Measurements from ENCODE around the gene ASPSCR1.

ASPSCR1 gene, protein sequence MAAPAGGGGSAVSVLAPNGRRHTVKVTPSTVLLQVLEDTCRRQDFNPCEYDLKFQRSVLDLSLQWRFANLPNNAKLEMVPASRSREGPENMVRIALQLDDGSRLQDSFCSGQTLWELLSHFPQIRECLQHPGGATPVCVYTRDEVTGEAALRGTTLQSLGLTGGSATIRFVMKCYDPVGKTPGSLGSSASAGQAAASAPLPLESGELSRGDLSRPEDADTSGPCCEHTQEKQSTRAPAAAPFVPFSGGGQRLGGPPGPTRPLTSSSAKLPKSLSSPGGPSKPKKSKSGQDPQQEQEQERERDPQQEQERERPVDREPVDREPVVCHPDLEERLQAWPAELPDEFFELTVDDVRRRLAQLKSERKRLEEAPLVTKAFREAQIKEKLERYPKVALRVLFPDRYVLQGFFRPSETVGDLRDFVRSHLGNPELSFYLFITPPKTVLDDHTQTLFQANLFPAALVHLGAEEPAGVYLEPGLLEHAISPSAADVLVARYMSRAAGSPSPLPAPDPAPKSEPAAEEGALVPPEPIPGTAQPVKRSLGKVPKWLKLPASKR

DNA sequence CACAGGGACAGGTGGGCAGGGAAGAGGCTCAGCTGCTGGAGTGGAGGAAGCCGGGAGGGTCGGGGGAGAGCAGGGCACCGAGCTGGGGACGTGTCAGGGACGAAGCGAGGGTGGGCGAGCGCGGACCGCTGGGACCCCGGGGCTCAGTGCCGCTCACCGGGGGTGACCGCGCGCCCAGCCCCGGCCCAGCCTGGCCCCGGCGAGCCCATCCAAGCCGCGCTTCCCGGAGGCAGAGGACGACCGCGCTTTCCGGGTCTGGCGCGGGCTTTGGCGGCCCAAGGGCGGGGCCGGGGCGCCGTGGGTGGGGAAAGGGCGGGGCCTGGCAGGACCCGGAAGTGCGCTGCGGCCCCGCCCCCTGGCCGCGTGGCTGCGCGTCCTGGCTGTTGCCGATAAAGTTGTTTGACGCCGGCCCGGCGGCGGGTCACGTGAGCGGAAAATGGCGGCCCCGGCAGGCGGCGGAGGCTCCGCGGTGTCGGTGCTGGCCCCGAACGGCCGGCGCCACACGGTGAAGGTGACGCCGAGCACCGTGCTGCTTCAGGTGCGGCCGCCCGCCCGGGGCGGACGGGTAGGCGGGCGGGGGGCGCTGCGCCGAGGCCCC, at the start of gene ASPSCR1:
TSS of gene ASPSCR1 (plus strand) at position 419 of the 598 bp plus-strand sequence. CDS start at position 437, 18 bp downstream.
- peak; percentile 82 to 93 for DNase-seq

DNA sequence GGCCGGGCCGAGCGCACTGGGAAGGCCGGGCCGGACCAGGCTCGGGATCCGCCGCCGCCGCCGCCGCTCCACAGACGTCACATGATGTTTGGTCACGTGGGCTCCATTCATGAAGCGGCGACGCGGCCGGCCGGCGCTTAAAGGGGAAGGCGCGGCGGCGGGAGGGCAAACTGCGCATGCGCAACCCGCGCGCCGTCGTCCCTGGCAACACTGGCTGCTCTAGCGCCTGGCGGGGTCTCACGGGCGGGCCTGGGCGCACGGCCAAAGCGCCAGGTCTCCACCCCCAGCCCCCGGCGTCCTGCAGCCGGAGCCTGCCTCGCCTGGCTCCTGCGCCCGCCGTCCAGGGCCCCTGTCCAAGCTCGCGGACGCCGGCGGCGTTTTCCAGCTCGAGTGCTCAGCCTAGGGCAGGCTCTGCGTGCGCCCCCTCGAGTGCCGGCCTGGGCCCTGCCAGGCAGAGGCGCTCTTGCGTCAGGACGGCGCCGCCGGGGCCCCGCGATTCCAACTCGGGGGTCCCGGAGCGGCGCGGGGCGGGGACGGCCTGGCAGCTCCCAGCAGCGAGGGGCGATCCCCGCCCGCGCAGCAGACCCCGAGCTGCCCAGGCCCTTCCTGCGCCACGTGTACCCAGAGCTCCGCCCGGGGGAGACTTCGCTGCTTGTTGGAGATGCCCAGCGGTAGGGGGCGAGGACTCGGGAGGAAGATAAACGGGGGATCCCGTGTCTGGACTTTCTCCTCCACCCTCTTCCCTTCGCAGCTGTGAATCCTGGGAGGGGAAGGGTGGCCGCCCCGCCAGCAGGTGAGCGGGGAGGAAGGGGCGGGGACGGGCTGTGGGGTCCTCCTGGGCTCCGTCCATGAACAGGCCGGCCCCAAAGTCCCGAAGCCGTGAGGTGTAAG, 49.5 kb upstream of the ASPSCR1 start, which contains the start of gene MAFG:
TSS of gene MAFG (minus strand) at position 83 of the 891 bp plus-strand sequence. CDS start 4,550 bp downstream, outside the sequence.
- DNase-seq = peak; percentile 93 to 98

DNA sequence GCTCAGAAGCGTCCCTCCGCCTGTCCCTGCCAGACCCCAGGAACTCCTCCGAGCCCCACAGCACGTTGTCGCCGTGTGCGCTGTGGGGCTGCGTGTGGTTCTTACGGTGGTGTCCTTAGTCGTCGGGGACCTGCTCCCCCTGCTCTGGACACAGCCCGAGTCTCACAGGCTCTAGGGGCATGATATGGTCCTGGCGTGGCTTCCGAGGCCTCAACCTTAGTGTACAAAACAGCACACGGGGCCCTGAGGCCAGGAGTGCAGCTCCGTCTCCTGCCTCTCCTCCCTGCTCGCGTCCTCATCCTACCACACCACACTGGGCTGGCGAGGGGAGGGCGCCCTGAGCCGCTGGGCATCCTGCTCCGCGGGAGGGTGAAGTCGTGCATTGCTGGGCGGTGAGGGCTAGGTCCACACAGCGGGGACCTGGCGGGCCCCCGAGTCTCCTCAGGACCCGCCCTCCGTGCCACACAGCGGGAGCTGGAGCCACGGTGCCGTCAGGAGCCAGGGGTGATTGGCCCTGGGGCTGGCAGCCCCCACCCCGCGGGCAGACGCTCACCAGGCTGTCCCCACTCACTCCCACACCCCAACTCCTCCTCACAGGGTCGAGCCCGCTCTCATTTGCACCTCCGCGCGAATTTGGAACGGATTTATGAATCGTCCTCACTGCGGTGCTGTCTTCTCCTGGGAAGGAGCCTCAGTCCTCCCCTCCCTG, 48.7 kb upstream of the ASPSCR1 start:
- no peak for DNase-seq

DNA sequence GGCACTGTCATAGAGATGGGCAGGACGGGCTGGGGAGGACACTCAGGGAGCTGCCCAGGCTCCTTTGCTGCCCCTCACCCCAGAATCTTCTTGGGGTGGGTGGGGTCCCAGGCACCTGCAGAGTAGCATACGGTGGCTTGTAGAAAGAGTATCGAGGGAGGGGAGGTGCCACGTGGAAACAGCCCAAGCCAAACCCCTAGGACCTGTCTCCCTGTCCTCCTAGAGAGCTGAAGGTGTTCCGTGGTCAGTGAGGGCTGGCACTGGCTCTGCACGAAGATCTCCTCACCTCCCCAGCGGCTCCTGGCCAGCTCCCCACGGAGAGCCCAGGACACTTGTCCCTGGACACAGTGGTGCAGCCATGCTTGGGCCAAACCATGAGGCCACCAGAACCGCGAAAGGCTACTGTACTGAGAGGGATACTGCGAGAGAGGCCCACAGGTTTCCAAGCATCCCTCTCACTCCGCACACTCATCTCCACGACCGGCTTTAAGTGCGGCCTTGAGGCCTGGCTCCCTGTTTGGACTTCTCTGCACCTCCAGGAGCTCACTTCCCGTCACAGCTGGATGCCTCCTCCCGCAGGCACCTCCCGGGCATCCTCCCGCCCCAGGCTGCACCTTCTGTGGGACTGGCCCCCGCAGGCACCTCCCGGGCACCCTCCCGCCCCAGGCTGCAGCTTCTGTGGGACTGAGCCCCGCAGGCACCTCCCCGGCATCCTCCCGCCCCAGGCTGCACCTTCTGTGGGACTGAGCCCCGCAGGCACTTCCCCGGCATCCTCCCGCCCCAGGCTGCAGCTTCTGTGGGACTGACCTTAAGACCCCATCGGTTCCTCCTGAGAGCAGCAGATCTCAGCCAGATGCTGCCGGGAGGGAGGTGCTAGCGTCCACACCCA, 47.9 kb upstream of the ASPSCR1 start:
- DNase-seq = no peak

DNA sequence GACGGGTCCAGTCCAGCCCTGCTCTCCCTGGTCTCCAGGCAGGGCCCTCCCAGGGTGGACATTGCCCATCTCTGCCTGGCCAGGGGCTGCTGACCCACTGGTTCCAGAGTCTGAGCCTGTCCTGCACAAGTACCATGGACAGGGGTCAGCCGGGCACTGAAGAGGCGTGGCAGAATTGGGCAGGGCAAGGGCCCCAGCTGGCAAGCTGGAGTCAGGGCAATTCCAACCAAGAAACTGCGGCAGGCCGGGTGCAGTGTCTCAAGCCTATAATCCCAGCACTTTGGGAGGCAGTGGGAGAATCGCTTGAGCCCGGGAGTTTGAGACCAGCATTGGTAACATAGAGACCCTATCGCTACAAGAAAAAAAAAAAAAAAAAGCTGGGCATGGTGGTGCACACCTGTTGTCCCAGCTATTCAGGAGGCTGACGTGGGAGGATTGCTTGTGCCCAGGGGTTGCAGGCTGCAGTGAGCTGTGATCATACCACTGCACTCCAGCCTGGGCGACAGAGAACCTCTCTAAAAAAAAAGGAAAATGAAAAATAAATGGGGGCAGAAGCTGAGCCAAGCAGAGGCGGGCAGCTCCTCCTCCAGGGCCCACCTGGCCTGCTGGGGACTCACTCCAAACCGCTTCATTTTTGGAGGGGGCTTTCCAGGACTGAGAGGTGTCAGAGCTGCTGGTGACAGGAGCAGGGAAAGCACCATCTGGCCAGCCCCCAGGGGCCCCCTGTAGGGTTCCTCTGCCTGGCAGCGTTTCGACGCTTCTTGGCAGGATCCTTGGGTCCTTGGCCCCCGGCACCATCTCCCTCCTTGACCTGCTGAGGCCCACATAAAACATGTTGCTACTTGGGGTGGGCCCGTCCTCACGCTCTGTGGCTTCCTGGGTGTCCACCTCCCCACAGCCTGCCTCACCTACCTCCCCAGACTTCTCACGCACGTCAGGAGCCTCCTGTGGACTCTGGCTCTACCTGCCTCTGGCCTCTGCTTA, 47.0 kb upstream of the ASPSCR1 start:
- no peak for DNase-seq

DNA sequence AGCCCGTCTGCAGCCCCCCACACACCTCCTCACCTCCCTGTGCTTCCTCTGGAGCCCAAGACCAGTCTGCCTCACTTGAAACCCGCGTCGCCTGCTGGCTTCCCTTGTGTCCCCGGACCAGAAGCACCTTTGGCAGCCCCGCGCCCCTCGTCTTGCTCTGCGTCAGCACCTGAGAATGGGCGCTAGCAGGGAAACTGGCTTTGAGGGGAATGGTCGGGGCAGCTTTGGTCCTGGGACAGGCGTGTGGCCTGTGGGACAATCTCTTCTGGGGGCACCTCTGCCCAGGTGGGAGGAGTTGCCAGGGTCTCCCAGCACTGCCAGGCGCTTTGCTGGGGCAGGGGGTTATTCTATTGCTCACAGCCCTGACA, 46.3 kb upstream of the ASPSCR1 start:
- DNase-seq = no peak

DNA sequence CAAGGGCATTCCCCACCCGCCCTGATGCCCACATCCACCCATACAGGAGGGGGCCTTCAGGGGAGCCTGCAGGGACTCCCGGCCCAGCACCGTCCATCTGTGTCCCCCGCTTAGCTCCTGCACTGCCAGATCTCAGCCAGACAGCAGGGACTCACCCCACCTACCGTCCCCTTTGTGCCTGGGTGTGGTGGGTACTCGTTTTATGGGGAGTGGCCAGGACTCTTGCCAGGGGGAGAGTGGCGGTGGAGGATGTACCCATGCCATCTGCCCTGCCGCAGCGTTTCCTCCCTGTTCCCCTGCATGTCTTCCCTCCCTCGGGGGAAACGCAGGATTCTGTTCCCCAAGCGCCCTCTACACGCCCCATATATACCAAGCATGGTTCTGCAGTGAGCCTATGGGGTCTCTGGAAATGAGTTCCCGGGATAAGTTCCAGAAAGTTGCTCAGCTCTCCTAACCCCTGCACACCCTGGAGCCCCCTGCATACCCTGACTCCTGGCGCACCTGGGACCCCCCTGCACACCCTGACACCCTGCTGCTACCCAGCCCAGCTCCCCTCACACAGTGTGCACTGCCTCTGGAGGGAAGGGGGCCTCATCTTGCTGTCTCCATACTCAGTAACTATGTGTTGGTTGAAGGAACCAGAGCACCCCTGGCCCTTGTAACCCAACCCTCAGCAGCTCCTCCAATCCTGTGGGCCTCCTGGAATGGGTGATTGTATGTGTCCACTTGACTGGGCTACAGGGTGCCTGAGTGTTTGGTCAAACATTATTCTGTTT, 45.7 kb upstream of the ASPSCR1 start:
- DNase-seq = no peak

DNA sequence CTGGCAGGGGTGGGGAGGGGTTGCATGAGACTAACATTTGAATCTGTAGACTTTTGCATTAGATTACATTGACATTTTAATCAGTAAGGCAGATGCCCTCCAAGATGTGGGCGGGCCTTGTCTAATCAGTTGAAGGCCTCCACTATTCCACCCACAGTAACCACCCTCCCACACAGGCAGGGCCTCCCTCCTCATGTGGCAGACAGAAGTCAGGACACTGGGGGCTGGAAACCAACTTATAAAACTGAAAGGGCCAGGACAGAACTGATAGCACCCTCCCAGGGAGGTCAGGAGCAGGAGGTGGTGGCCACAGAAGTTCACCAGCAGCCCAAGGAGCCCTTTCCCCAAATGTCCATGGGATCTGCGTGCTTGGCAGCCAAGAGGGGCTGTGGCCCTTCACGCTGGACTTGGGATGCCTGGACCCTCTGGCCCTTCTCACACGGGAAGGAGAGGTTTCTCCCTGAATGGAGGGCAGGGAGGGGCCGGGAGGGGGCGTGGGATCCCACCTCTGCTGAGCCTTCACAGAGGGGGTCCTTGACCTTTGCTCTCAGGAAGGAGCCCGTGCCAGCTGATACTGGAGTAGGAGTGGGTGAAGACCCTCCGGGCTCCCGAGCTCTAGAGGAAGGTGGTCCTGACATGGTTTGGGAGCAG, 45.0 kb upstream of the ASPSCR1 start:
- no peak for DNase-seq

DNA sequence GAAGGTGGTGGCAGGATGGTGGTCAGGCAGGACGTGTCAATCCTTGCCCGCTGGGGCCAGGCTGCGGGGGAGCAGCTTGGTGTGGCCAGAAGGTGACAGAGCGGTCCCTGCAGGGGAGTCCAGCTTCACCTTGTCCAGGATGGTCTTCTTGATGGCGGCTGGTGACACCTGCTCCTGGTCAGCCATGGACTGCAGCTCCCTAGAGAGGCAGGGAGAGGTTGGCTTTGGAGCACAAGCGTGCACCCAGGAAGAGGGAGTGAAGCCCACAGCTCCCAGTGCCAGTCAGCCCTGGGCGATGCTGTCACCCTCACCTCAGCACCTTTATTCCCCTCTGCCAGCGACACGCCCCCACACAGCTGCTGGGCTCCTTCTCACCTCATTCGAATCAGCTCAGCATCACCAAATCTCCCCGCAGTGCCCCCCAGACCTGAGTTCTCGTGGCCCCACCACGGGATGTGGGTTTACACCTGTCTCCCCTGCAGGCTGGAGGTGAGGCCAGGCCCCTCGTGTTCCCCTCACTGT, 44.2 kb upstream of the ASPSCR1 start:
- no peak for DNase-seq

DNA sequence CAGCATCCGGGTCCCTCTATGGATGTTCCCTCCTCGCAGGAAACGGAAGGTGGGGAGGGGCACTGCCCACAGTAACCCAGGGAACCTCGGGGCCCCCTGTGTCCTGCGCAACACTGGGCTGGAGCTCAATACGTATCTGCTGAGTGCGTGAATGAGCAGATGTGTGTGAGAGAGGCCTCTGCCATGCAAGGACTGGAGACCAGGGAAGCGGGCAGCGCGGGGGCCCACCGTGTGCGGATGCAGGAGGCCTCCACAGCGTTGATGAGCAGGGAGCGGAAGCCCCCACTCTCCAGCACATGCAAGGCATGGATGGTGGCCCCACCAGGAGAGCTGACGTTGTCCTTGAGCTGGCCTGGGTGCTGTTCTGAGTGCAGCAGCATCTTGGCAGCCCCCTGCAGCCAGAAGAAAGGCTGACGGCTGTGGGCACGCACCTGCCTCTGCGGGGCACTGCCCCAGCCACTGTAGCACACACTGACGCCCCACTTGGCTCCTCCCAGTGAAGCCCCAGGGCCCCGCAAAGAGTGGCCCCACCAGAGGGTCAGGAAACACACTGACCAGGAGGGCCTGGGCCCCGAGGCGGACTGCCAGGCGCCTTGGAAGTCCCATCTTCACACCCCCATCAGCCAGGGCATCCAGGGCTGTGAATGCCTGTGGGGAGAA, 43.2 kb upstream of the ASPSCR1 start:
- no peak for DNase-seq

DNA sequence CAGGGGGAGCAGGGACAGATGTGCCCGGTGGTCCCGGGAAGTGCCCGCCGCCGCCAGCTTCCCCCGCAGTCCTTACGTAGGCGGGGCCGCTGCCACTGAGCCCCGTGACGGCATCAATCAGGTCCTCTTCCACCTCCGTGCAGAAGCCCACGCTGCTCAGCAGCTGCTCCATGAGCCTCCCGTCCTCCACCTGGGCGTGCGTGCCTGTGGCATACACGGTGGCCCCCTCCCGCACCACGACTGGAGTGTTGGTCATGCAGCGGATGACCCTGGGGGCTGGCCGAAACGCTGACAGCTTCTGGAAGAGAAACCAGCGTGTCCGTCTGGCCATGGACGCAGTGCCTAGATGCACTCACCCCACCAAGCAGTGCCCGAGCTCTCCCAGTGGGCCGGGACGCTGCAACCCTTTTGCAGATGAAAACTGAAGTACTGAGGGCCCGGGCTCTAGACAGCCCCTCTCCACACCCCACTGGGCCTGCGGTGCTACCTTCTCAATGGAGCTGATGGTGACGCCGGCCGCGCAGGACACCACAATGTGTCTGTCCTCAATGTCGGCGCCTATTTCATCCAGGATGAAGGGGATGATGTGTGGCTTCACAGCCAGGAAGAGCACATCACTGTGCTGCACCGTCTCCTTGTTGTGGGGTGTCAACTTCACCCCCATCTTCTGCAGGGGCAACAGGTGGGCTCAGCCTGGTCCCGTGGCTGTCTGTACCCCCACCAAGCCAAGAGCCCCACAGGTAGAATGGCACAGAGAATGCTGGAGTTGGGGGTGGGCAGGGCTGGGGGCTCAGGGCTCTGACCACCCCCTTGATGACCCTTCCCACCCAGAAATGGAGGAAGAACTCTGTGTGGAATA, 42.4 kb upstream of the ASPSCR1 start:
- no peak for DNase-seq

DNA sequence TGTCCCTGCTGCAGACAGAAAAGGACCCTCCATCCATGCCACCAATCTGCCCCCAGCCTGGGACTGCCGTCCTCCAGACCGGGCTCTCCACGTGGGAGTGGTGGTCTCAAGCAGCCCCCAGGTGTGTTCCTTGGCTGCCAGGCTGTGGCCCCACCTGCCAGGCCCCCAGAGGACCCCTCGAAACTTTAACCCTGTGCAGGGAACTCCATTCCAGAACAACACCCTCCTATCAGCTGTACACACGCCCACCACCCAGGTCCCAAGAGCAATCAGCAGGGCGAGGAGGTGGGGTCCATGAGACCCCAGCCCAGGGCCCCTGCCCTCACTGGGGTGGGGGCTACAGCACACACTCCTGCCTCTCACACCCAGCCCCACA, 41.7 kb upstream of the ASPSCR1 start:
- no peak for DNase-seq

DNA sequence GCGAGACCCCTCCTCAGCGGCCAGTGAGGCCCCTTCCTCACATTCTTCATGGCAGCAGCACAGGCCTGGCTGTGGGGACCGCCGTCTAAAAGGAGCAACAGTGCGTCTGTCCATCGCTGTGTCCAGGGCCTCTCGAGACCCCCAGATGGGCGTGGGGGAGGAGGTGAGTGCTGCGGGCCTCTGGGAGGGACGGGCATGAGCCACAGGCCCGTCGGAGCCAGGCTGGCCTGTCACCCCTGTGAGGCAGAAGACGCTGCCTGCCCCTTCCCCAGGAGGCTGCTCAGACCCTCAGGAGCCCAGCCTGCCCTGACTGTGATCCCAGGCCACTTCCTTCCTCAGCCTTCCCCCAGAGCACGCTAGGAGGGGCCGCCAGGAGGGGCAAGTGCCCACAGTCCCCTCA, 38.2 kb upstream of the ASPSCR1 start:
- no peak for DNase-seq

DNA sequence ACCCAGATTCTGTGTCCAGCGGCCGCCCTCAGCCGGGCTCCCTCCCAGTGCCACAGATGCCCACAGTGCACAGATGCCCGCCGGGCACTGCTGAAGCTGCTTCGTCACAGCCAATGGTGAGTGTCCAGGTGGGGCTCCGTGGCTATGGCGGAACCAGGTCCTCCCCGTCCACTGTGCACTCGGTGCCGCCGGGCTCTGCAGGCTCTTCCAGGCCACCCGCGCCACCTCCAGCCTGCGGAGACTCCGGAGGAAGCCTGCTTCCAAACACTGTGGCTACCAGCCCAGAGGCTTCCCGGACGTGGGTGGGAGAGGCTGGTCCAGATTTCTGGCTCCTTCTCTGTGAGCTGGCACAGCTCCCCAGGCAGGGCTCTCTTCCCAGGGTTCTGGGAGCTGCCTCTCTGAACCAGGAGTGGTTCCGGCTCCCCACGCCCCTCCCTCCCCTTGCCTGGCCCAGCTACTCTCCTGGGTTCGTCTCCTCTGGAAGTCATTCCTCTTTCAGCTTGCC, 37.5 kb upstream of the ASPSCR1 start:
- no peak for DNase-seq

DNA sequence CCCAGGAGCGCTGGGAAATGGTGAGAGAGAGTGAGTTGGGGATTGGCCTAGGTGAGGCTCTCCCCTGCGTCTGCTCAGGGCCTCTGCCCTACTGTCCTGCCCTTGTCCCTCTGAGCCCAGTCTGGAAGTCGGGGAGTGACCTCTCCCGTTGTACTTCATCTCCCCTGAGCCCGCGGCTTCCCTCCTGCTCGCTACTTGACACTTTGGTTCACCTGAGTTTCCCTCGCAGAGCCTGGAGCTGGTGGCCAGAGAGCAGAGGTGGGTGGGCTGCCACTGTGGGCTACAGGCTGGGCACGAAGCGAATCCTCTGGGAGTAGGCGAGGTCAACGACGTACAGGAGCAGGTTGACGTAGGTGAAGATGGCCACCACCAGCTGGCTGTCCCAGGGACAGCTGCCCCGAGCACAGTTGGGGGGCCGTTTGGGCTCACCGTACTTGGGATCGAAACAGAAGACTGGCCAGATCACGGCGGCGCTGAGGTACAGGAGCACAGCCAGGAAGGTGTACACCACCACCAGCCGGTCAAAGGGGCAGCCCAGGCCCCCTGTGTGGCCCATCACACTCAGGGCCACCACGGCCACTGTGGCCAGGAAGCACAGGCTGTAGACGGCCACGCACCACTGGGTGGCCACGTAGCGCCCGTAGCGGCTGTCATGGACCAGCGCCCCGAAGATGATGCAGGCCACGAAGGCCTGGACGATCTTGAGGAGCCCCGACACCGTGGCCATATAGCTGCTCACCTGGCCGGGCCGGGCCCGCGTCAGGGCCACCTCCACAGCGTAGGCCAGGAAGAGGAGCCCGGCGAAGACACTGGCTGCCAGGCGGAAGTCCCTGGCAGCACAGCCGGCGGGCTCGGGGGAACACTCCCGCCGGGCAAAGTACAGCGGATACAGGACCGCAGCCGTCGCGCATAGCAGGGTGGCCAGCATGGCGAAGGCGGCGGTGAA, 36.6 kb upstream of the ASPSCR1 start:
- no peak for DNase-seq
